ENCODE results near the gene KRTAP22-1. TPM values are rescaled to one million over a fixed set of nuclear protein-coding genes. Genes with fewer than 3 reads are reported as not detected.

Gene KRTAP22-1
- not detected for total RNA-seq

GRCh38 chr21:30600787-30601186, at the start of gene KRTAP22-1:
Gene KRTAP22-1 (plus strand): TSS chr21:30601087.
- Histone ChIP-seq H3K27me3 (ENCODE audit: insufficient read depth, low read length) (no peaks in the 10 kb centered on the region), H3K4me1 (ENCODE audit: insufficient read depth, low read length) (no peaks in the 10 kb centered on the region), H3K9me3 (ENCODE audit: low read depth, low read length) (no peaks in the 10 kb centered on the region), H3K4me3 (ENCODE audit: low read length) (no peak within 1 kb of the TSS)

GRCh38 chr21:30552782-30553181, 48.1 kb upstream of the KRTAP22-1 start:
- no peaks in the 10 kb centered on the region for H3K4me1 ChIP-seq (ENCODE audit: insufficient read depth, low read length)
- peaks cover 7% of the 10 kb centered on the region for H3K9me3 ChIP-seq (ENCODE audit: low read depth, low read length)
- H3K27me3 ChIP-seq (ENCODE audit: insufficient read depth, low read length), result no peaks in the 10 kb centered on the region
- H3K4me3 ChIP-seq (ENCODE audit: low read length), result no peak overlapping the region

- no peak overlapping the region for H3K4me3 ChIP-seq (ENCODE audit: low read length)
- peaks cover 7% of the 10 kb centered on the region for H3K9me3 ChIP-seq (ENCODE audit: low read depth, low read length)
- no peaks in the 10 kb centered on the region for H3K4me1 ChIP-seq (ENCODE audit: insufficient read depth, low read length)
Observed at GRCh38 chr21:30555095-30555494, 45.8 kb upstream of the KRTAP22-1 start.

GRCh38 chr21:30561264-30561895, 39.5 kb upstream of the KRTAP22-1 start, which contains the start of gene KRTAP19-7:
Gene KRTAP19-7 (minus strand): TSS chr21:30561314. CDS start chr21:30561289, 25 bp downstream.
- H3K4me3 ChIP-seq (ENCODE audit: low read length), result no peak within 1 kb of the TSS
- no peaks in the 10 kb centered on the region for H3K4me1 ChIP-seq (ENCODE audit: insufficient read depth, low read length)
- H3K27me3 ChIP-seq (ENCODE audit: insufficient read depth, low read length), result no peaks in the 10 kb centered on the region
- H3K9me3 ChIP-seq (ENCODE audit: low read depth, low read length), result no peaks in the 10 kb centered on the region

More at GRCh38 chr21:30555095-30555494, 45.8 kb upstream of the KRTAP22-1 start:
- no peaks in the 10 kb centered on the region for H3K27me3 ChIP-seq (ENCODE audit: insufficient read depth, low read length)

- H3K4me1 ChIP-seq (ENCODE audit: insufficient read depth, low read length), result no peaks in the 10 kb centered on the region
- H3K27me3 ChIP-seq (ENCODE audit: insufficient read depth, low read length), result no peaks in the 10 kb centered on the region
- no peaks in the 10 kb centered on the region for H3K9me3 ChIP-seq (ENCODE audit: low read depth, low read length)
- no peak overlapping the region for H3K4me3 ChIP-seq (ENCODE audit: low read length)
Observed at GRCh38 chr21:30561957-30562356, 38.9 kb upstream of the KRTAP22-1 start.

GRCh38 chr21:30563072-30563471, 37.8 kb upstream of the KRTAP22-1 start:
- H3K4me1 ChIP-seq (ENCODE audit: insufficient read depth, low read length), result no peaks in the 10 kb centered on the region
- no peaks in the 10 kb centered on the region for H3K9me3 ChIP-seq (ENCODE audit: low read depth, low read length)
- no peak overlapping the region for H3K4me3 ChIP-seq (ENCODE audit: low read length)
- no peaks in the 10 kb centered on the region for H3K27me3 ChIP-seq (ENCODE audit: insufficient read depth, low read length)

GRCh38 chr21:30563630-30564029, 37.3 kb upstream of the KRTAP22-1 start:
- Histone ChIP-seq H3K4me1 (ENCODE audit: insufficient read depth, low read length) (no peaks in the 10 kb centered on the region), H3K27me3 (ENCODE audit: insufficient read depth, low read length) (no peaks in the 10 kb centered on the region), H3K9me3 (ENCODE audit: low read depth, low read length) (no peaks in the 10 kb centered on the region), H3K4me3 (ENCODE audit: low read length) (no peak overlapping the region)

- Histone ChIP-seq H3K4me3 (ENCODE audit: low read length) (no peak overlapping the region), H3K27me3 (ENCODE audit: insufficient read depth, low read length) (no peaks in the 10 kb centered on the region), H3K9me3 (ENCODE audit: low read depth, low read length) (no peaks in the 10 kb centered on the region), H3K4me1 (ENCODE audit: insufficient read depth, low read length) (no peaks in the 10 kb centered on the region)
Observed at GRCh38 chr21:30567617-30568016, 33.3 kb upstream of the KRTAP22-1 start.

- no peaks in the 10 kb centered on the region for H3K27me3 ChIP-seq (ENCODE audit: insufficient read depth, low read length)
- no peaks in the 10 kb centered on the region for H3K4me1 ChIP-seq (ENCODE audit: insufficient read depth, low read length)
- H3K9me3 ChIP-seq (ENCODE audit: low read depth, low read length), result no peaks in the 10 kb centered on the region
- H3K4me3 ChIP-seq (ENCODE audit: low read length), result no peak overlapping the region
Observed at GRCh38 chr21:30577766-30578165, 23.1 kb upstream of the KRTAP22-1 start.

GRCh38 chr21:30579346-30579745, 21.5 kb upstream of the KRTAP22-1 start:
- H3K4me1 ChIP-seq (ENCODE audit: insufficient read depth, low read length), result no peaks in the 10 kb centered on the region
- no peaks in the 10 kb centered on the region for H3K27me3 ChIP-seq (ENCODE audit: insufficient read depth, low read length)
- H3K4me3 ChIP-seq (ENCODE audit: low read length), result no peak overlapping the region
- H3K9me3 ChIP-seq (ENCODE audit: low read depth, low read length), result no peaks in the 10 kb centered on the region

GRCh38 chr21:30580132-30580531, 20.8 kb upstream of the KRTAP22-1 start:
- H3K27me3 ChIP-seq (ENCODE audit: insufficient read depth, low read length), result no peaks in the 10 kb centered on the region
- H3K4me3 ChIP-seq (ENCODE audit: low read length), result no peak overlapping the region
- H3K9me3 ChIP-seq (ENCODE audit: low read depth, low read length), result no peaks in the 10 kb centered on the region
- H3K4me1 ChIP-seq (ENCODE audit: insufficient read depth, low read length), result no peaks in the 10 kb centered on the region

GRCh38 chr21:30582870-30583269, 18.0 kb upstream of the KRTAP22-1 start:
- H3K27me3 ChIP-seq (ENCODE audit: insufficient read depth, low read length), result no peaks in the 10 kb centered on the region
- H3K4me3 ChIP-seq (ENCODE audit: low read length), result no peak overlapping the region
- H3K9me3 ChIP-seq (ENCODE audit: low read depth, low read length), result no peaks in the 10 kb centered on the region
- H3K4me1 ChIP-seq (ENCODE audit: insufficient read depth, low read length), result no peaks in the 10 kb centered on the region

- H3K27me3 ChIP-seq (ENCODE audit: insufficient read depth, low read length), result no peaks in the 10 kb centered on the region
- no peak within 1 kb of the TSS for H3K4me3 ChIP-seq (ENCODE audit: low read length)
- no peaks in the 10 kb centered on the region for H3K9me3 ChIP-seq (ENCODE audit: low read depth, low read length)
- H3K4me1 ChIP-seq (ENCODE audit: insufficient read depth, low read length), result no peaks in the 10 kb centered on the region
Observed at GRCh38 chr21:30590297-30590696, 10.6 kb upstream of the KRTAP22-1 start, which contains the start of gene KRTAP22-2. Gene KRTAP22-2 (minus strand): TSS chr21:30590397.

GRCh38 chr21:30592140-30592539, 8.7 kb upstream of the KRTAP22-1 start, which contains the start of gene KRTAP6-3:
Gene KRTAP6-3 (plus strand): TSS chr21:30592440. CDS start chr21:30592446, 6 bp downstream.
- Histone ChIP-seq H3K4me3 (ENCODE audit: low read length) (no peak within 1 kb of the TSS), H3K4me1 (ENCODE audit: insufficient read depth, low read length) (no peaks in the 10 kb centered on the region), H3K27me3 (ENCODE audit: insufficient read depth, low read length) (no peaks in the 10 kb centered on the region), H3K9me3 (ENCODE audit: low read depth, low read length) (no peaks in the 10 kb centered on the region)

GRCh38 chr21:30598802-30599201, 2.1 kb upstream of the KRTAP22-1 start, which contains the start of gene KRTAP6-2:
Gene KRTAP6-2 (minus strand): TSS chr21:30598902. CDS start chr21:30598874, 28 bp downstream.
- Histone ChIP-seq H3K9me3 (ENCODE audit: low read depth, low read length) (no peaks in the 10 kb centered on the region), H3K27me3 (ENCODE audit: insufficient read depth, low read length) (no peaks in the 10 kb centered on the region), H3K4me1 (ENCODE audit: insufficient read depth, low read length) (no peaks in the 10 kb centered on the region), H3K4me3 (ENCODE audit: low read length) (no peak within 1 kb of the TSS)

GRCh38 chr21:30605968-30606367, 5.1 kb downstream of the KRTAP22-1 start:
- H3K9me3 ChIP-seq (ENCODE audit: low read depth, low read length), result no peaks in the 10 kb centered on the region
- H3K27me3 ChIP-seq (ENCODE audit: insufficient read depth, low read length), result no peaks in the 10 kb centered on the region
- H3K4me1 ChIP-seq (ENCODE audit: insufficient read depth, low read length), result no peaks in the 10 kb centered on the region
- H3K4me3 ChIP-seq (ENCODE audit: low read length), result no peak overlapping the region

Data from mononuclear cell (primary cell).